H1 (cell line): ENCODE results near the gene SMTNL1. TPM values are rescaled to one million over a fixed set of nuclear protein-coding genes. Genes with fewer than 3 reads are reported as not detected.

ENCODE experiments used
- CHD7 ChIP-seq: fragments of 300-600 bp; sonication (generic); IDR thresholded peaks from 2 replicates; pipeline ENCODE4 v1.7.1; 2012; ENCODE audit warnings: low read length, moderate library complexity, mild to moderate bottlenecking, inconsistent platforms; ENCODE audit not compliant: insufficient replicate concordance
- polyA plus RNA-seq, 7 experiments: library from polyadenylated mRNA; depleted of rRNA in 3 of 7; stranded (reverse) in 5 of 7; unstranded in 2 of 7; fragments of >200 nt in 5 of 7; fragments of 200-250 nt in 2 of 7; gene quantifications; 1 replicate in 5 of 7; 2 replicates in 1 of 7; 4 replicates in 1 of 7; pipeline versions ENCODE4 v1.2.1 to v1.2.3, GENCODE V29; 2011 to 2013; ENCODE audit warnings: missing spikeins in 2 of 7, mixed read lengths in 2 of 7
- total RNA-seq: library from RNA; stranded (reverse); fragmentation: NEBNext Ultra II Directional; extraction: Animal tissue kit (Norgen Biotek cat#: 25700); gene quantifications from 2 replicates; pipeline ENCODE4 v1.2.1, GENCODE V29; 2021

SMTNL1 gene
- total and polyA plus RNA-seq, 2 of the 8 experiments (the other 6 are each of a cell fraction or from before 2014, with no cell fraction given) = 0.18 TPM; not detected in 1

DNA sequence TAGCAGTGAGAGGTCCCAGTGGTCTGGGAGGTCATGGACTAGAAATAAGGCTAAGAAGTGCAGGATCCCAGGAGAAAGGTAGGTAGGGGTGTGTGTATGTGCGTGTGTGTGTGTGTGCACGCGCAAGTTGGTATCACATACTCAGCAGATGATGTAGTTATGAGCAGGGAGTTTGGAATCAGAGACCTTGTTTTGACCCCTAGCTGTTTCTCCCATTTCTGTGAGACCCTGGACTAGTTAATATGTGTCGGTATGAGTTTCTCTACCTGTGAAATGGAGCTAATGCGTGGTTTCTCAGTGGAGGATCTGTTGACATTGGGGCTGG, 61.4 kb downstream of the SMTNL1 start (continued):
- no peak for TF ChIP-seq CHD7
